Lung (tissue), 12 donors: ENCODE data around the gene UNC5C. TPM values are rescaled to one million over a fixed set of nuclear protein-coding genes. Genes with fewer than 3 reads are reported as not detected.

Experiments used
- ATAC-seq: fragments of 200-7000 bp; cut with Tn5 transposase; one replicate; pipeline ENCODE4 v1.9.1; 2020; ENCODE audit warnings: moderate number of reproducible peaks; ENCODE audit not compliant: insufficient read depth, low FRiP score
- DNase-seq, 3 donors: peaks; one replicate each; pipeline ENCODE4 v3.0.0-alpha.2; 2013 to 2017
- H3K27ac ChIP-seq, 2 donors: one replicate each; pipeline ENCODE4 v1.5.1; 2013; ENCODE audit warnings: mild to moderate bottlenecking in 2 of 2, moderate library complexity in 2 of 2, control low read depth in 1 of 2, inconsistent platforms in 1 of 2, low read depth in 1 of 2, low read length in 1 of 2
- H3K27me3 ChIP-seq, 3 donors: one replicate each; pipeline ENCODE4 v1.5.1; 2013; ENCODE audit warnings: low read length in 2 of 3; ENCODE audit not compliant: control insufficient read depth in 3 of 3, insufficient read depth in 3 of 3
- H3K36me3 ChIP-seq, 4 donors: one replicate each; pipeline ENCODE4 v1.5.1; 2013; ENCODE audit warnings: low read length in 4 of 4, mild to moderate bottlenecking in 1 of 4, moderate library complexity in 1 of 4; ENCODE audit not compliant: control insufficient read depth in 4 of 4, insufficient read depth in 4 of 4
- H3K4me1 ChIP-seq, 5 donors: one replicate each; pipeline ENCODE4 v1.5.1; 2013; ENCODE audit warnings: low read length in 5 of 5, mild to moderate bottlenecking in 2 of 5, moderate library complexity in 1 of 5; ENCODE audit not compliant: control insufficient read depth in 5 of 5, insufficient read depth in 5 of 5
- H3K4me3 ChIP-seq: one replicate; pipeline ENCODE4 v1.5.1; 2013; ENCODE audit warnings: mild to moderate bottlenecking, control low read depth, moderate library complexity
- H3K9ac ChIP-seq, 2 donors: one replicate each; pipeline ENCODE4 v1.5.1; 2013; ENCODE audit warnings: low read length in 2 of 2, control low read depth in 1 of 2; ENCODE audit not compliant: insufficient read depth in 1 of 2
- H3K9me3 ChIP-seq, 4 donors: one replicate each; pipeline ENCODE4 v1.5.1; 2013; ENCODE audit warnings: low read length in 3 of 4, mild to moderate bottlenecking in 1 of 4, moderate library complexity in 1 of 4; ENCODE audit not compliant: control insufficient read depth in 4 of 4, insufficient read depth in 3 of 4
- WGBS, 2 donors: extraction: QIAGEN DNeasy Blood & Tissue Kit; methylation state at CpG; one replicate each; pipeline ENCODE4 v1.1.7; 2013; 5-methylcytosine and 5-hydroxymethylcytosine counted together
- polyA plus RNA-seq, 2 donors: library from polyadenylated mRNA; stranded (reverse); fragments of 200-250 nt; gene quantifications; one replicate each; pipeline ENCODE4 v1.2.1, GENCODE V29; 2013
- total RNA-seq, 2 donors: library from RNA; depleted of rRNA in 1 of 2; stranded (reverse); fragments of >200 nt in 1 of 2; gene quantifications; one replicate each; pipeline ENCODE4 v1.2.1, GENCODE V29; 2014 to 2021
- TF ChIP-seq, protein P1 (sequence below): IDR thresholded peaks from 2 replicates; pipeline ENCODE4 v1.5.1; 2012; ENCODE audit warnings: mild to moderate bottlenecking; ENCODE audit errors: control extremely low read depth, extremely low read depth
- donor health status: control.
- donor health status: control.
- donor health status: Bipolar disorder and iron deficiency.
- donor health status: healthy.
- donor health status: DM: yes; HTN: yes; CAD: no.

UNC5C gene
- total and polyA plus RNA-seq, 4 donors, result 0.55 to 27.9 (median 3.8) TPM

DNA sequence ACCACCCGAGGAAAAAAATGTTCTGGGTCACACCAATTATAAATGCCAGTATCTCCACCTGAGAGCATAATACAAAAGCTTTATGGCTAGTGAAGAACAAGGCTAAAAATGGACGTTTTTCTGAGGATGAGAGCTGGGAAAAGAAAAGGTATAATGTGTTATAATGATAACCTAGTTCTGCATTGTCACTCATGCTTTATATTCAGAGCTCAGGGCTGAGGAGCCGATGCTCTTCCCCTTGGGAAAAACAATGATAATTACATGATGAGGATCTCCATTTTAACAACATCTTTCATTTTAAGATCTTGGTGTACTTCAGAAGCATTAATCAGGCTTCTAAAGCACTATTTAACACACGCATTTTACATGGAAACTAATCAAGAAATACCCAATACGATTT is 333.7 kb downstream of the UNC5C start:
- no peak for ATAC-seq
- no peak overlapping the region for H3K4me3 ChIP-seq
- H3K4me1 ChIP-seq, result peaks cover 0 to 13% (median 6%) of the 10 kb centered on the region in 5 donors
- no peak overlapping the region for H3K9ac ChIP-seq
- TF ChIP-seq, protein P1, sequence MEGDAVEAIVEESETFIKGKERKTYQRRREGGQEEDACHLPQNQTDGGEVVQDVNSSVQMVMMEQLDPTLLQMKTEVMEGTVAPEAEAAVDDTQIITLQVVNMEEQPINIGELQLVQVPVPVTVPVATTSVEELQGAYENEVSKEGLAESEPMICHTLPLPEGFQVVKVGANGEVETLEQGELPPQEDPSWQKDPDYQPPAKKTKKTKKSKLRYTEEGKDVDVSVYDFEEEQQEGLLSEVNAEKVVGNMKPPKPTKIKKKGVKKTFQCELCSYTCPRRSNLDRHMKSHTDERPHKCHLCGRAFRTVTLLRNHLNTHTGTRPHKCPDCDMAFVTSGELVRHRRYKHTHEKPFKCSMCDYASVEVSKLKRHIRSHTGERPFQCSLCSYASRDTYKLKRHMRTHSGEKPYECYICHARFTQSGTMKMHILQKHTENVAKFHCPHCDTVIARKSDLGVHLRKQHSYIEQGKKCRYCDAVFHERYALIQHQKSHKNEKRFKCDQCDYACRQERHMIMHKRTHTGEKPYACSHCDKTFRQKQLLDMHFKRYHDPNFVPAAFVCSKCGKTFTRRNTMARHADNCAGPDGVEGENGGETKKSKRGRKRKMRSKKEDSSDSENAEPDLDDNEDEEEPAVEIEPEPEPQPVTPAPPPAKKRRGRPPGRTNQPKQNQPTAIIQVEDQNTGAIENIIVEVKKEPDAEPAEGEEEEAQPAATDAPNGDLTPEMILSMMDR, result no peak
- no peak overlapping the region for H3K27ac ChIP-seq
- DNase-seq, result no peak
- 81 to 88% methylated on average over 5 of the region's 5 CpGs for WGBS, 2 donors
- H3K36me3 ChIP-seq, result peaks cover 0 to 18% (median 5%) of the 10 kb centered on the region in 4 donors
- H3K9me3 ChIP-seq, result no peaks in the 10 kb centered on the region
- no peaks in the 10 kb centered on the region for H3K27me3 ChIP-seq

DNA sequence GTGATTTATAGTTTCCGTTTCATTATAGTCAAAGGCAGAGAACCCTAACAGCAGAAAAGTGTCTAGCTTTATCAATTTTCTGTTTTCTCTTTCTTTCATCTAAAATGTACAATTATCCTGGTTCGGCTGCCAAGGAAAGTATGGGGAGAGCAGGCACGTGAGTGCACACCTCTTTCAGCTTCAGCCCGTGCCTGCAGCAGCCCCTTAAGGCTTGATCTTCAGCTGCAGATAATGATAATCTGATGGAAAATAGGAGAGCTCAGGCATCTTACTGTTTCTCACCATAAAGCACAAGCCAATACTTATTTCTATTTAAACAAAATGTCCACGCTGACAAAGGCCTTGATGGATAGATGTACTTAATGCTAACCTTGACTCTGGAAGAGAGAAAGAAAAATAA is 334.4 kb downstream of the UNC5C start:
- Histone ChIP-seq H3K36me3 (peaks cover 0 to 18% (median 5%) of the 10 kb centered on the region in 4 donors), H3K27ac (no peak overlapping the region), H3K9ac (no peak overlapping the region), H3K4me3 (no peak overlapping the region), H3K27me3 (no peaks in the 10 kb centered on the region), H3K9me3 (no peaks in the 10 kb centered on the region), H3K4me1 (peaks cover 0 to 13% (median 6%) of the 10 kb centered on the region in 5 donors)
- TF ChIP-seq, protein P1, result no peak
- WGBS, 2 donors, result 88 to 90% methylated on average over 5 of the region's 5 CpGs
- ATAC-seq, result no peak
- DNase-seq, result no peak

- 78 to 89% methylated on average over 8 of the region's 8 CpGs for WGBS, 2 donors
- peak; percentile 37 to 61 (median 59) for DNase-seq
These were observed 335.4 kb downstream of the UNC5C start for GRCh38 chr4:95213366-95213765.

More at GRCh38 chr4:95213366-95213765, 335.4 kb downstream of the UNC5C start:
- Histone ChIP-seq H3K36me3 (peaks cover 0 to 15% (median 6%) of the 10 kb centered on the region in 4 donors), H3K27me3 (no peaks in the 10 kb centered on the region), H3K9ac (no peak overlapping the region), H3K4me1 (peaks cover 0 to 13% (median 6%) of the 10 kb centered on the region in 5 donors), H3K27ac (no peak overlapping the region), H3K4me3 (no peak overlapping the region), H3K9me3 (no peaks in the 10 kb centered on the region)
- TF ChIP-seq, protein P1, result no peak
- no peak for ATAC-seq
